Naive thymus-derived CD4-positive, alpha-beta T cell (primary cell): ENCODE results near the gene PALLD. TPM values are rescaled to one million over a fixed set of nuclear protein-coding genes. Genes with fewer than 3 reads are reported as not detected.
A peak's percentile ranks its signal among the peaks of the same experiment; 100 is the strongest.

ENCODE experiments used
- ATAC-seq: fragments of 150-1000 bp; cut with Tn5 transposase; 2 replicates; pipeline ENCODE4 v1.10.0; 2021; ENCODE audit warnings: mild to moderate bottlenecking, moderate library complexity
- CTCF ChIA-PET: fragments of 350-600 bp; sonication (Branson Sonifier 250); formaldehyde crosslinking; loops from one replicate; lab custom pipeline; 2021; ENCODE audit warnings: antibody characterized with exemption; lab: Charles Lee
- POLR2A ChIA-PET: fragments of 350-600 bp; sonication (Branson Sonifier 250); formaldehyde crosslinking; loops from one replicate; lab custom pipeline; 2021; ENCODE audit warnings: antibody characterized with exemption, inconsistent platforms; lab: Charles Lee
- DNase-seq, 9 donors: peaks; one replicate each; pipeline versions ENCODE4 v3.0.0 to v3.0.0-alpha.2; 2020 to 2022; ENCODE audit warnings: mixed read lengths in 1 of 9
- H3K27ac ChIP-seq: one replicate; pipeline ENCODE4 v1.7.0; 2013; ENCODE audit warnings: mild to moderate bottlenecking, low read depth, low read length, moderate library complexity
- H3K27me3 ChIP-seq, 2 donors: one replicate each; pipeline ENCODE4 v1.7.0; 2013; ENCODE audit warnings: low read length in 2 of 2, mild to moderate bottlenecking in 2 of 2, moderate library complexity in 2 of 2; ENCODE audit not compliant: control insufficient read depth in 2 of 2, insufficient read depth in 2 of 2
- H3K36me3 ChIP-seq, 3 experiments: 1 replicate in 2 of 3; 2 replicates in 1 of 3; pipeline ENCODE4 v1.7.0; 2013; ENCODE audit warnings: low read length in 3 of 3, mild to moderate bottlenecking in 3 of 3, moderate library complexity in 1 of 3; ENCODE audit not compliant: insufficient read depth in 3 of 3, control insufficient read depth in 2 of 3
- H3K4me1 ChIP-seq, 2 donors: one replicate each; pipeline ENCODE4 v1.7.0; 2013; ENCODE audit warnings: low read length in 2 of 2, mild to moderate bottlenecking in 2 of 2, moderate library complexity in 1 of 2; ENCODE audit not compliant: control insufficient read depth in 2 of 2, insufficient read depth in 2 of 2
- H3K4me3 ChIP-seq: 2 replicates; pipeline ENCODE4 v1.7.0; 2013; ENCODE audit warnings: mild to moderate bottlenecking, low read length
- H3K9me3 ChIP-seq, 3 experiments: 1 replicate in 2 of 3; 2 replicates in 1 of 3; pipeline ENCODE4 v1.7.0; 2013; ENCODE audit warnings: low read length in 3 of 3; ENCODE audit not compliant: control insufficient read depth in 2 of 3
- H3K27ac Mint-ChIP-seq, 9 donors: one replicate each; pipeline ENCODE4 v1.8.0; 2020 to 2022; ENCODE audit warnings: mixed read lengths in 9 of 9, mild to moderate bottlenecking in 8 of 9, moderate library complexity in 5 of 9, inconsistent platforms in 2 of 9
- H3K27me3 Mint-ChIP-seq, 5 donors: one replicate each; pipeline ENCODE4 v1.8.0; 2021 to 2022; ENCODE audit warnings: mixed read lengths in 5 of 5, mild to moderate bottlenecking in 1 of 5
- H3K36me3 Mint-ChIP-seq, 5 donors: one replicate each; pipeline ENCODE4 v1.8.0; 2020 to 2022; ENCODE audit warnings: mixed read lengths in 5 of 5, mild to moderate bottlenecking in 3 of 5, inconsistent platforms in 1 of 5
- H3K4me1 Mint-ChIP-seq, 7 donors: one replicate each; pipeline ENCODE4 v1.8.0; 2020 to 2022; ENCODE audit warnings: mixed read lengths in 7 of 7, mild to moderate bottlenecking in 3 of 7, inconsistent platforms in 1 of 7
- H3K4me3 Mint-ChIP-seq, 10 donors: one replicate each; pipeline ENCODE4 v1.8.0; 2020 to 2022; ENCODE audit warnings: mild to moderate bottlenecking in 10 of 10, mixed read lengths in 10 of 10, moderate library complexity in 6 of 10, inconsistent platforms in 2 of 10
- H3K9me3 Mint-ChIP-seq, 11 donors: one replicate each; pipeline ENCODE4 v1.8.0; 2020 to 2022; ENCODE audit warnings: mixed read lengths in 11 of 11, mild to moderate bottlenecking in 4 of 11, inconsistent platforms in 1 of 11, moderate library complexity in 1 of 11
- intact Hi-C, 2 donors: fragments of 100-400 bp; cut with micrococcal nuclease; formaldehyde crosslinking; loops; one replicate each; pipeline ENCODE4 v1.15.1; 2023
- polyA plus RNA-seq, 2 donors: library from polyadenylated mRNA; unstranded; fragments of 300-500 nt; fragmentation: Illumina TruSeq; gene quantifications; one replicate each; pipeline ENCODE4 v1.2.3, GENCODE V29; 2021
- total RNA-seq, 6 experiments: library from RNA in 5 of 6; stranded (reverse) in 5 of 6; gene quantifications; 1 replicate in 5 of 6; 2 replicates in 1 of 6; pipeline ENCODE4 v1.2.3 and lab custom pipeline; 2021 to 2026

PALLD gene
- total and polyA plus RNA-seq, 7 experiments from 2014 or later = 0.51 to 11.9 (median 0.76) TPM

DNA sequence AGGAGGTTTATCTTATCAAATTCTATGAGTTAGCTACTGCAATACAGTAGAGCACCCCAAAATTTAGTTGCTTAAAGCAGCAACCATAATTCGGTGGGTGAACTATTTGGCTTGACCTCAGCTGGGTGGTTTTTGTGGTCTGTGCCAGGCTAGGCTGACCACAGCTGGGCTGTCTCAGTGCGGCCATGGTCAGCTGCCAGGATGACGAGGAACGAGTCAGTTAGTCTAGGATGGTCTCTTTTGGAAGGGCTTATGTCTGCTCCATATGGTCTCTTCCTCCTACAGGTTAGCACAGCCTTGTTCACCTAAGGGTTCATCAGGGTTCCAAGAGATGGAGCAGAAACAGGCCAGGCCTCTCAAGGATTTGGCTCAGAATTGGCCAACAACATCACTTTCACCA, 210.4 kb downstream of the PALLD start:
- DNase-seq = no peak
- no peak for ATAC-seq
- H3K9me3 ChIP-seq = no peaks in the 10 kb centered on the region

DNA sequence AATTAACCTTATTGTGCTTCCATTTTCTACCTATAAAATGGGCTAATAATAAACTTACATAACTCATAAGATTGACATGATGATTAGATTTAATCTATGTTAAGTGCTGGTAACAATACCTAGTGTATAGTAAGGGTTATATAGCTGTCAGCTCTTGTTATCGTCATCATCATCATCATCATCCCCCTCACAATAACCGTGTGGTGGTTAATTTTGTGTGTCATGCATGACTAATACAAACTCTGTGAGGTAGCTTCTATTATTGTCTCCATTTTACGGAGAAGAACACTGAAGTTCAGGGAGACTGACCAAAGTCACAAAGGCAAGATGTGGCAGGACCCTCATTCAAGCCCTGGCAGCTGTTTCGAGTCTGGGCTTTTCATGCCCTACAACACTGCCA, 211.3 kb downstream of the PALLD start:
- no peak overlapping the region for H3K4me3 Mint-ChIP-seq
- no peaks in the 10 kb centered on the region for H3K9me3 ChIP-seq
- ChIA-PET CTCF (no interaction called here), POLR2A (no interaction called here)
- no peak overlapping the region for H3K4me3 ChIP-seq
- no peaks in the 10 kb centered on the region for H3K4me1 ChIP-seq
- ATAC-seq (no peak), DNase-seq (no peak)
- no peak overlapping the region for H3K27ac Mint-ChIP-seq
- H3K9me3 Mint-ChIP-seq = no peaks in the 10 kb centered on the region
- H3K27ac ChIP-seq = no peak overlapping the region
- peaks cover 0 to 10% (median 4%) of the 10 kb centered on the region in 7 donors for H3K4me1 Mint-ChIP-seq
- intact Hi-C loops = no loop called here
- H3K27me3 ChIP-seq = no peaks in the 10 kb centered on the region
- H3K36me3 Mint-ChIP-seq = no peaks in the 10 kb centered on the region
- peaks cover 0 to 7% (median 5%) of the 10 kb centered on the region in 5 donors for H3K27me3 Mint-ChIP-seq
- H3K36me3 ChIP-seq = no peaks in the 10 kb centered on the region

More for the DNA sequence above, 210.4 kb downstream of the PALLD start:
- ChIA-PET CTCF (no interaction called here), POLR2A (no interaction called here)
- H3K27me3 ChIP-seq = no peaks in the 10 kb centered on the region
- H3K4me1 Mint-ChIP-seq = peaks cover 0 to 10% (median 4%) of the 10 kb centered on the region in 7 donors
- H3K9me3 Mint-ChIP-seq = no peaks in the 10 kb centered on the region
- no peaks in the 10 kb centered on the region for H3K36me3 ChIP-seq
- H3K27ac Mint-ChIP-seq = no peak overlapping the region
- no peak overlapping the region for H3K27ac ChIP-seq
- no peaks in the 10 kb centered on the region for H3K4me1 ChIP-seq
- no peaks in the 10 kb centered on the region for H3K36me3 Mint-ChIP-seq
- H3K4me3 ChIP-seq = no peak overlapping the region
- intact Hi-C loops = no loop called here
- H3K4me3 Mint-ChIP-seq = no peak overlapping the region
- peaks cover 0 to 7% (median 5%) of the 10 kb centered on the region in 5 donors for H3K27me3 Mint-ChIP-seq

DNA sequence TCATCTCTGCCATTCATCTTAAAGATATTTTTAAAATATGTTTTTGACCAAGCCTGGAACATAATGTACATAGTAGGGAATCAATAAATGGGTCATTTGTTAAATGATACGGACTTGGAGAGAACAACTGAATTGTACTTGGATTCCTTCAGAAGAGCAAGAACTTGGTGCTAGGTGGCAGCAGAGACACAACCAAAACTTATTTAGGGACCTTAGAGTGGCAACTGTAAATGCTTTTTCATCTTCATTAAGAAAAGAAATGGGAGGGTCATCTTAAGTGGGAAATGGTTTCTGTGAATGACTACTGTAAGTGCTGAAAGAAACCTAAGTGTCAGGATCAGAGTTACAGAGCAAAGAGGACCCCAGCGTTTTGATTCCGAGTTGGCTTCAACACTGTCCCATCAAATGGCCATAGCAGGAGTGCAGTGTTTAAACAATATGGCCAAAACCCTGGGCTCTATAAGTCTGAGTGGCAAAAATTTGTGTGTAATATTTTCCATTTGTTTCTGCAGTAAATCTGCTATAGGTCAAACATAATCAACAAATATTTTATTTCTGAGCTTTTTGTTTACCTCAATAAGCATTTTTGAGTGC, 213.6 kb downstream of the PALLD start:
- POLR2A ChIA-PET = no interaction called here
- intact Hi-C loops = loop anchor here in 1 of 2 donors (1.0 to 10.0 kb wide), 3 partner anchors 124 to 297 kb away; no protein-coding TSS in a partner anchor

DNA sequence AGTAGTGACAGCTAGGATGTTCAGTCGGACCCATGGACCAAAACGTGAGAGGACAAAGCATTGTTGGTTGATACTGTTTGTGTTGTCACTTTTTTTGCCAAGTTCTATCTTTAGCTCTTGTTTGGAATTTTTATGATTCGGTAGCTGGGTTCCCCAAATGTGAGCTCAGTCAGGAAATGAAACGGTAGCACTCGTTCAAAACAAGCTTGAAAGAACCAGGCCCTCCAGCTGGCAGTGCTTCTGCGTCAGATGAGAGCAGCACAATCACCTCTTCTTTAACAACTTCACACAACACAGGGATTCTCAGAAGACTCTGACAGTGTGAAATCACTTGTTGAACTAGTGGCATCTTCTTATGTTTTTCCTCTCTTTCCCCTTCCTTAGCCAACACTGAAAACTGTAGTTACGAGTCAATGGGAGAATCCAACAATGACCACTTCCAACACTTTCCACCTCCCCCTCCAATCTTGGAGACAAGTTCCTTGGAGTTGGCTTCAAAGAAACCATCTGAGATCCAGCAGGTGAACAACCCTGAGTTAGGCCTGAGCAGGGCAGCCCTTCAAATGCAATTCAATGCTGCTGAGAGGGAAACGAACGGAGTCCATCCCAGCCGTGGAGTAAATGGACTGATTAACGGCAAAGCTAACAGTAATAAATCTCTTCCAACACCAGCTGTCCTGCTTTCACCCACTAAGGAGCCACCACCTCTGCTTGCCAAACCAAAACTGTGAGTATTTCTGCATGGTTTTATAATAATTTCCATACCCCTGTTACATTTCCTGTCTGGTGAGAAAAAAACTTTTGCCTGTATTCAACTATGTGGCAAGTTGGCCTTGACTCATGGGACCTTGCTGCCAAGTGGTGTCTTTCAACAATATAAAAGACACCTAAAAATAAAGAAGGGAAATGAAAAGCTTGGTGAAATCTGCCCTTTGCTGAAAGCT, 214.6 kb downstream of the PALLD start:
- H3K27me3 Mint-ChIP-seq = peaks cover 0 to 5% (median under 1%) of the 10 kb centered on the region in 5 donors
- H3K9me3 ChIP-seq = no peaks in the 10 kb centered on the region
- DNase-seq (no peak), ATAC-seq (peak; percentile 16)
- no peak overlapping the region for H3K4me3 ChIP-seq
- H3K27me3 ChIP-seq = no peaks in the 10 kb centered on the region
- no peaks in the 10 kb centered on the region for H3K4me1 ChIP-seq
- no peaks in the 10 kb centered on the region for H3K36me3 Mint-ChIP-seq
- no peaks in the 10 kb centered on the region for H3K9me3 Mint-ChIP-seq
- H3K27ac Mint-ChIP-seq = peak overlapping the region in 3 of 9 donors; percentile 23 to 62 (median 26)
- H3K4me3 Mint-ChIP-seq = no peak overlapping the region
- no peak overlapping the region for H3K27ac ChIP-seq
- no peaks in the 10 kb centered on the region for H3K36me3 ChIP-seq
- intact Hi-C loops = loop anchor here in 1 of 2 donors (5.0 to 10.0 kb wide), 2 partner anchors 123 to 296 kb away; no protein-coding TSS in a partner anchor
- ChIA-PET CTCF (no interaction called here), POLR2A (no interaction called here)
- peaks cover 0 to 10% (median 4%) of the 10 kb centered on the region in 7 donors for H3K4me1 Mint-ChIP-seq

More for the DNA sequence above, 213.6 kb downstream of the PALLD start:
- Histone ChIP-seq H3K4me1 (no peaks in the 10 kb centered on the region), H3K36me3 (no peaks in the 10 kb centered on the region), H3K27me3 (no peaks in the 10 kb centered on the region), H3K27ac (no peak overlapping the region), H3K9me3 (no peaks in the 10 kb centered on the region), H3K4me3 (no peak overlapping the region)
- CTCF ChIA-PET = no interaction called here
- no peak for DNase-seq
- Mint-ChIP-seq H3K36me3 (no peaks in the 10 kb centered on the region), H3K27ac (no peak overlapping the region), H3K4me3 (no peak overlapping the region), H3K4me1 (peaks cover 0 to 10% (median 4%) of the 10 kb centered on the region in 7 donors), H3K9me3 (no peaks in the 10 kb centered on the region), H3K27me3 (peaks cover 0 to 6% (median 5%) of the 10 kb centered on the region in 5 donors)
- ATAC-seq = no peak

DNA sequence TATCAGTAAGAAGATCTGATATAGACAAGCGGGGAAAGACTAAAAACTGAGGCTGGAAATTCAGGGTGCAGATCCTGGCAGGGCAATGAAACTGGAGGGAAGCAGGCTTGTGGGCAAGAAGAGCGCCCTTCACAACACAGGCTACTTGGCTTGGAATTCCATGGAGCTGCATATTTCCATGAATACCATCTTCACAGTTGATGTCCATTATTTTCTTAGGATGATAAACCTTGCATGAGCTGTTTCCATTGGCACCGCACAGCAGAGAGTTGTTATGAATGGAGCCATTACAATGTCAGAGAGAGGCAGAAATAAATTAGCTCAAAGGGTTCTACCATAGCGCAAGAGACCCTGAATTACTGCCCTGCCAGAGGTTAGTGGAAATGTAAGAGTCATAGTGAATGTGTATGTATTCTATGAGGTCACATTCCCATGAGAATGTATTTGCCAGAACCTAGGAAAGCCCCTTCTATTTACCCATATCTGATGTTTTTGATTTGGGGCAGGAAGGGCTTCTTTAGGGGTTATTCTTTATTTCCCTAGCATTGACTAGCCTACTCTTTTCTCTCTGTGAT, 215.6 kb downstream of the PALLD start:
- no peaks in the 10 kb centered on the region for H3K27me3 ChIP-seq
- DNase-seq (no peak), ATAC-seq (no peak)
- H3K27me3 Mint-ChIP-seq = peaks cover 0 to 5% (median 0%) of the 10 kb centered on the region in 5 donors
- no peaks in the 10 kb centered on the region for H3K9me3 ChIP-seq
- peak overlapping the region in 1 of 9 donors; percentile 26 for H3K27ac Mint-ChIP-seq
- no peak overlapping the region for H3K4me3 ChIP-seq
- H3K4me1 Mint-ChIP-seq = peaks cover 0 to 10% (median 4%) of the 10 kb centered on the region in 7 donors
- no peaks in the 10 kb centered on the region for H3K36me3 ChIP-seq
- intact Hi-C loops = loop anchor here in 1 of 2 donors (5.0 to 10.0 kb wide), 2 partner anchors 122 to 295 kb away; no protein-coding TSS in a partner anchor
- H3K4me1 ChIP-seq = no peaks in the 10 kb centered on the region
- no peaks in the 10 kb centered on the region for H3K9me3 Mint-ChIP-seq
- no peak overlapping the region for H3K27ac ChIP-seq
- H3K36me3 Mint-ChIP-seq = no peaks in the 10 kb centered on the region
- H3K4me3 Mint-ChIP-seq = no peak overlapping the region
- CTCF ChIA-PET = no interaction called here
- POLR2A ChIA-PET = no interaction called here

DNA sequence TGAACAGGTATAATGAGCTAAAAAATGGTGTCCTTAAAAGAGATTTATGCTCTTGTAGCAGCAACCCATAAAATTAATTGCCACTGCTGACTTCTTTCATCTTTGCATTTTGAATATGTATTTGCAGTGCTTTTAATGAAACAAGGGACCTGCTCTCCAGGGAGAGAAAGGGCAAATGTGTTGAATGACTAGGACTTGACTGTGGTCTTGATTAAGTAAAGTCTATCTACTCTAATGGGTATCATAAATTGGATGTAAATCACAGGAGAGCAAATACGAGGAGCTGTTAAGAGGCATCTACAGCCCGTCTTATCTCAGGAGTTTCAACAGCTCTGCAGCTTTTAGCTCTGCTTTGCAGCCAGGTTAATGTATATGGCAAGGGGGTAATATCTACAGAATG, 216.4 kb downstream of the PALLD start:
- Mint-ChIP-seq H3K27me3 (peaks cover 0 to 5% (median 0%) of the 10 kb centered on the region in 5 donors), H3K4me1 (peaks cover 0 to 13% (median 4%) of the 10 kb centered on the region in 7 donors), H3K4me3 (no peak overlapping the region), H3K9me3 (no peaks in the 10 kb centered on the region), H3K27ac (no peak overlapping the region), H3K36me3 (no peaks in the 10 kb centered on the region)
- intact Hi-C loops = loop anchor here in 1 of 2 donors (5.0 to 10.0 kb wide), 2 partner anchors 122 to 294 kb away; no protein-coding TSS in a partner anchor
- DNase-seq (no peak), ATAC-seq (no peak)
- POLR2A ChIA-PET = no interaction called here
- Histone ChIP-seq H3K27ac (no peak overlapping the region), H3K4me3 (no peak overlapping the region), H3K4me1 (no peaks in the 10 kb centered on the region), H3K27me3 (no peaks in the 10 kb centered on the region), H3K36me3 (no peaks in the 10 kb centered on the region), H3K9me3 (no peaks in the 10 kb centered on the region)
- CTCF ChIA-PET = no interaction called here
